Peyer's patch (tissue), 4 donors: Measurements from ENCODE around the gene HMGXB3.

Experiments
- CTCF ChIP-seq, 6 experiments: fragments of 450-650 bp in 4 of 6; fragments of 200-600 bp in 2 of 6; sonication (generic) in 1 of 6; IDR thresholded peaks; one replicate each; pipeline ENCODE4 v1.5.1; 2017 to 2019; ENCODE audit warnings: antibody characterized with exemption in 6 of 6, mild to moderate bottlenecking in 3 of 6, moderate library complexity in 1 of 6
- POLR2A ChIP-seq, 2 donors: fragments of 450-650 bp; IDR thresholded peaks; one replicate each; pipeline ENCODE4 v1.5.1; 2017; ENCODE audit warnings: antibody characterized with exemption in 2 of 2, mild to moderate bottlenecking in 2 of 2, moderate library complexity in 2 of 2

- no peak for TF ChIP-seq POLR2A (IDR thresholded peaks at IDR 0.05)
- no peak for TF ChIP-seq CTCF (IDR thresholded peaks at IDR 0.05)
These were observed 42.7 kb upstream of the HMGXB3 start for GRCh38 chr5:149957855-149958254.
